ENCODE results near the gene CD99.
"Not testable (repeated sequence)": the region's sequence is repeated elsewhere in the genome, so short reads cannot be mapped to it uniquely, and the experiment has no call there.

Gene CD99

DNA sequence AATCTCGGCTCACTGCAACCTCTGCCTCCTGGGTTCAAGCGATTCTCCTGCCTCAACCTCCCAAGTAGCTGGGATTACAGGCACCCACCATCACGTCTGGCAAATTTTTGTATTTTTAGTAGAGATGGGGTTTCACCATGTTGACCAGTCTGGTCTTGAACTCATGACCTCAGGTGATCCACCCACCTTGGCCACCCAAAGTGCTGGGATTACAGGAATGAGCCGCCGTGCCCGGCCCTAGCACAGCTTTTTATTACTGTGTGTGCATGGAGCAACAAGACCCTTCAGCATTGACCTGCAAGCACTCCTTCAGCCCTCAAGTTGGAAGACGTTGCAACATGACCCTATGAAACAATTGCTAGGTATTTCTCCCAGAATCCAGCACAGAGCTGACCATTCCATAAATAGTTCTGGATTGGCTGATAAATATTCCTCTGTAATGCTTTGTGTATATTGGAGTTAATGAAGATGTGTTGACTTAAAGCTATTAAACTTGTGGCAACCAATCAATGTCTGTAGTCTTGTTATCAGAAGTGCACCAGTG lies 15.4 kb upstream of the CD99 start:
- H3K27ac ChIP-seq (ENCODE audit: insufficient read depth, low read depth, low read length, poor library complexity, severe bottlenecking); H3K27me3 ChIP-seq (ENCODE audit: control insufficient read depth, insufficient read depth, low read length, poor library complexity, severe bottlenecking); H3K36me3 ChIP-seq (ENCODE audit: control insufficient read depth, insufficient read depth, low read length); H3K4me1 ChIP-seq (ENCODE audit: control insufficient read depth, insufficient read depth, low read length); H3K4me3 ChIP-seq (ENCODE audit: insufficient read depth, low read depth, low read length); H3K9me3 ChIP-seq (ENCODE audit: control insufficient read depth, low read length): not testable (repeated sequence)
- WGBS, 2 experiments: 87 to 88% methylated on average over 6 of the region's 7 CpGs

DNA sequence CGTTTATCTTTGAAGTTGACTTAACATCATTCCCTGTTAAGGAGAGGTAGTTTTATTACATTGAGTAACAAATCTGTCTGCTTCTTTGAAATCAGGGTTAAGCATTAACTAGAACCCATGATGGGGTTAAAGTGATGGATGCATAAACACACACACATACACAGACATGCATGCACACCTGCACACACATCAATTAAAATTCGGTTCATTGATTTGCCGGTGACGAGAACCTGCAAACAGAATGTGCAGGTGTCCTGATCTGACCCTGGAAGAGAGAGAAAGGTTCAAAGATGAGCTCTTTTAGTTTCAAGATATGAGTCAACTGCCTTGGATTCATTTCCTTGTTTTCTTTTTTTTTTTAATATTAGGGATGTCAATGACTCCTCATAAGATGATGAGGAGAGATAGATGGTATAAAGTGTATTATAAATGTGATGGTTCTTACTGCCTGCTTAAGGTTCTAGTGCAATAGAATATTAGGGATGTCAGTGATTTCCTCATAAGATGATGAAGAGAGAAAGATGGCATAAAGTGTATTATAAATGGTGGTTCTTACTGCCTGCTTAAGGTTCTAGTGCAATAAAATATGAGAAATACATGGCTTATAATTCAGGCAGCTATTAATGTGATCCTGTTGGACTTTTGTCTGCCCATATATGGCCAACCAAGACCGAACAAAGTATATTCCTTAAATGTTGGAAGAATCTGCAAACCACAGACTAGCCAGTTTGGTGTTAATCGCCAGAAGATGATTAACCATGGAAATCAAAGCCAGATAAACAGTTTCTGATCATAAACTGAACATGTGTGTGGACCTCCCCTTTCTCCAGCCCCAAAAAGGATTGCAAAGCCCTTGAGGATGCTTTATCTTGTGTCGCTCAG lies 14.1 kb upstream of the CD99 start:
- H3K27me3 ChIP-seq (ENCODE audit: control insufficient read depth, insufficient read depth, low read length, poor library complexity, severe bottlenecking): no peaks in the 10 kb centered on the region
- no peaks in the 10 kb centered on the region for H3K9me3 ChIP-seq (ENCODE audit: control insufficient read depth, low read length)
- no peak overlapping the region for H3K27ac ChIP-seq (ENCODE audit: insufficient read depth, low read depth, low read length, poor library complexity, severe bottlenecking)
- H3K36me3 ChIP-seq (ENCODE audit: control insufficient read depth, insufficient read depth, low read length): no peaks in the 10 kb centered on the region
- no peaks in the 10 kb centered on the region for H3K4me1 ChIP-seq (ENCODE audit: control insufficient read depth, insufficient read depth, low read length)
- no peak overlapping the region for H3K4me3 ChIP-seq (ENCODE audit: insufficient read depth, low read depth, low read length)
- WGBS, 2 experiments: 92 to 96% methylated on average over 7 of the region's 7 CpGs

DNA sequence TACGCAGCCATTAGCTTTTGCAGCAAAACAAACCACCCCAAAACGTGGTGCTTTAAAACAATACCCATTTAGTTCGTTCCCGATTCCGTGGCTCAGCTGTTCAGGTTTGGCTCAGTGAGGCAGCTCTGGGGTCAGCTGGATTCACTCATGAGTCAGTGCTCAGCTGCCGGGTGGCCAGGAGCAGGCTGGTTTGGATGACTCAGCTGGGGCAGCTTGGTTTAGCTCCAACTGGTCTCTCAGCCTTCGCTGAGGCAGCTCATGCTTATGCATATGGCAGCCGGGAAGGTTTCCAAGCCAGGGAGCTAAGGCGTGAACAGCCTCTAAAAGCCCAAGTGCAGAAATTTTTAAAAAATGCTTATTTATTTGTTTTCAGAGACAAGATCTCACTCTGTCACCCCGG lies 13.3 kb upstream of the CD99 start:
- Histone ChIP-seq H3K27ac (ENCODE audit: insufficient read depth, low read depth, low read length, poor library complexity, severe bottlenecking) (no peak overlapping the region), H3K9me3 (ENCODE audit: control insufficient read depth, low read length) (no peaks in the 10 kb centered on the region), H3K4me3 (ENCODE audit: insufficient read depth, low read depth, low read length) (no peak overlapping the region), H3K27me3 (ENCODE audit: control insufficient read depth, insufficient read depth, low read length, poor library complexity, severe bottlenecking) (no peaks in the 10 kb centered on the region), H3K36me3 (ENCODE audit: control insufficient read depth, insufficient read depth, low read length) (no peaks in the 10 kb centered on the region), H3K4me1 (ENCODE audit: control insufficient read depth, insufficient read depth, low read length) (no peaks in the 10 kb centered on the region)
- 86 to 87% methylated on average over 10 of the region's 10 CpGs for WGBS, 2 experiments

DNA sequence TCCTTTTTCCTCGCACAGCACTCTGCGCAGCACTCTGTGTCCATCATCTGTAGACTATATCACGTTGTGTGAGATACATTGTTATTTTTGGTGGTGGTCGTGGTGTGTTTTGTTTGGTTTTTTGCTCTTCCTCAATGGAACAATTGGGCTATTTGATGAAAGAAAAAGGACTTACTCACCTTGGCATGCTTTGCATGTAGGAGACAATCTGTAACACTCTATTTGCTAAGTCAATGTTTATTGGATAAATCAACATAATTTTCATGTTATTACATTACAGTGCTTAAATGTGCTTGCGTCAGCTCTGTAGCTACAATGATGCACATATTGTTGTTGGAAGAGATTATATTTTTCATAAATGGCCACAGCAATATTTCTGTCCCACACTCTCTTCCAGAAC lies 12.5 kb upstream of the CD99 start:
- Histone ChIP-seq H3K27me3 (ENCODE audit: control insufficient read depth, insufficient read depth, low read length, poor library complexity, severe bottlenecking) (no peaks in the 10 kb centered on the region), H3K36me3 (ENCODE audit: control insufficient read depth, insufficient read depth, low read length) (no peaks in the 10 kb centered on the region), H3K27ac (ENCODE audit: insufficient read depth, low read depth, low read length, poor library complexity, severe bottlenecking) (no peak overlapping the region), H3K4me3 (ENCODE audit: insufficient read depth, low read depth, low read length) (no peak overlapping the region), H3K4me1 (ENCODE audit: control insufficient read depth, insufficient read depth, low read length) (no peaks in the 10 kb centered on the region), H3K9me3 (ENCODE audit: control insufficient read depth, low read length) (no peaks in the 10 kb centered on the region)
- 92 to 93% methylated on average over 4 to 5 of the region's 5 CpGs for WGBS, 2 experiments

DNA sequence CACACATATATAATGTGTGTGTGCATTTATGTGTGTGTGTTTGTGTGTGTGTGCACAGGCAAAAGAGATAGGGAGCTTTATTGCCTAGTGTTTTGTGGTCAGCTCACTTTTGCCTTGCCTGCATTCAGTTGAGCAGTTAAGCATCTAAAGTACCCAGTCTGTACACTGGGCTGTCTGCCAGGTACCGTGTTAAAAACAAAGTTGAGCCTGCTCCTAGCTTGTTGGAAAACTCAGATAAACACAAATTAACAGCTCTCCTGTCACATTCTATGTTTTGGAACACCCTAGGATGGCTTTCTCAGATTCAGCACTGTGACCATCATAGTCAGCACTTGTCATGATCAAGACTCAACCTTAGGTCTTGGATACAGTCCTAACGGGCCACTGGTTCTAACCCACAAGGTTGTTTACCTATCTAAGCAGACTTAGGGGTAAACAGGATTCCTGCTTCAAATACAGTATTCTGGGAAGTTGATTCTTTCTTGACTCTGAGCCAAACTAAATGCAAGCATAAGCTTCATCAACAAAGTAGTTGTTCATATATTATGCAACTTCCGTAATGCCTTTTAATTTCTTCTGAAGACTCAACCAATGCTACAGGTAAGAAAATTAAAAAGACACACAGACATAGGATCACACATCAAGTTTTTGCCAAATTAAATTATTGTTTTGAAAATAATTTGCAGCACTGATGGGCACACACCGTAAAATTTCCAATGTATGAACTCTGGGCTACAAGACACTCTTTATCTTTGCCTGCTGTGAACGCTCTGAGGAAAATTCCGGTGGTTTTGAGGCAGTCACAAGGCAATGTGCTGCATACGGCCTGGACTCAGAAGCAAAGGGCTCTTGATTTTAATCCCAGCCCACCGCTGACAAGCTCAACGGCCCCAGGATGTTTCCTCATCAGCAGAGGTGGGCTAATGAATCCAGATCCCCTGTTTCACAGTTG lies 11.3 kb upstream of the CD99 start:
- no peak overlapping the region for H3K4me3 ChIP-seq (ENCODE audit: insufficient read depth, low read depth, low read length)
- 93 to 95% methylated on average over 9 of the region's 9 CpGs for WGBS, 2 experiments
- H3K4me1 ChIP-seq (ENCODE audit: control insufficient read depth, insufficient read depth, low read length): no peaks in the 10 kb centered on the region
- H3K27me3 ChIP-seq (ENCODE audit: control insufficient read depth, insufficient read depth, low read length, poor library complexity, severe bottlenecking): no peaks in the 10 kb centered on the region
- H3K36me3 ChIP-seq (ENCODE audit: control insufficient read depth, insufficient read depth, low read length): no peaks in the 10 kb centered on the region
- no peak overlapping the region for H3K27ac ChIP-seq (ENCODE audit: insufficient read depth, low read depth, low read length, poor library complexity, severe bottlenecking)
- no peaks in the 10 kb centered on the region for H3K9me3 ChIP-seq (ENCODE audit: control insufficient read depth, low read length)

DNA sequence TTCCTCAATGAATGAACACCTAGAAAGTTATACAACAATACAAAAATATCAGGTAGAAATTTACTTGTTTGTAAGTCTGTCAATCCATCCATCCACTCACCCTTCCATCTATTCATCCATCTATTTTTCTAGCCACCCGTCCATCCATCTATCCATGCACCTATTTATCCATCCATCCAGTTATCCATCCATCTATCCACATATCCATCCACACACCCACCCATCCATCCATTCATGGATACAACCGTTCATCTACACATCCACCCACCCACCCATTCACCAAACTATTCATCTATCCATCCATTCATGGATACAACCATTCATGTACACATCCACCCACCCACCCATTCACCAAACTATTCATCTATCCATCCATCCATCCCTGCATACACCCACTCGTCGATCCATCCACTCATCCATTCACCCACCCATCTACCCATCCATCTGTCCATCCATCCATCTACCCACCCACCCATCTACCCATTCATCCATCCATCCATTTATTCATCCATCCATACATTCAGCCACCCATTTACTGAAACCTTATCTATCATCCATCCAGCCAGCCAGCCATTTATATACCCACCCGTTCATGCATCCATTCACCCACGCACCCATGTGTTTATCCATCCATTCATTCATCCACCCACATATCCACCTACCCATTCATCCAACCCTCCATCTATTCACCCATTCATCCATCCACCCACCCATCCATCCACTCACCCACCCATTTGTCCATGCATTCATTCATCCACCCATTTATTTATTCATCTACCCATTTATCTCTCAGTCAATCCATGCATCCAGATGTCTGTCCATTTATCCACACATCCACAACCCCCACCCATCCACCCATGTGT lies 10.4 kb upstream of the CD99 start:
- H3K27me3 ChIP-seq (ENCODE audit: control insufficient read depth, insufficient read depth, low read length, poor library complexity, severe bottlenecking): no peaks in the 10 kb centered on the region
- no peak overlapping the region for H3K27ac ChIP-seq (ENCODE audit: insufficient read depth, low read depth, low read length, poor library complexity, severe bottlenecking)
- no peaks in the 10 kb centered on the region for H3K4me1 ChIP-seq (ENCODE audit: control insufficient read depth, insufficient read depth, low read length)
- no peaks in the 10 kb centered on the region for H3K36me3 ChIP-seq (ENCODE audit: control insufficient read depth, insufficient read depth, low read length)
- no peak overlapping the region for H3K4me3 ChIP-seq (ENCODE audit: insufficient read depth, low read depth, low read length)
- 93% methylated on average over 6 of the region's 6 CpGs for WGBS, 2 experiments
- no peaks in the 10 kb centered on the region for H3K9me3 ChIP-seq (ENCODE audit: control insufficient read depth, low read length)

DNA sequence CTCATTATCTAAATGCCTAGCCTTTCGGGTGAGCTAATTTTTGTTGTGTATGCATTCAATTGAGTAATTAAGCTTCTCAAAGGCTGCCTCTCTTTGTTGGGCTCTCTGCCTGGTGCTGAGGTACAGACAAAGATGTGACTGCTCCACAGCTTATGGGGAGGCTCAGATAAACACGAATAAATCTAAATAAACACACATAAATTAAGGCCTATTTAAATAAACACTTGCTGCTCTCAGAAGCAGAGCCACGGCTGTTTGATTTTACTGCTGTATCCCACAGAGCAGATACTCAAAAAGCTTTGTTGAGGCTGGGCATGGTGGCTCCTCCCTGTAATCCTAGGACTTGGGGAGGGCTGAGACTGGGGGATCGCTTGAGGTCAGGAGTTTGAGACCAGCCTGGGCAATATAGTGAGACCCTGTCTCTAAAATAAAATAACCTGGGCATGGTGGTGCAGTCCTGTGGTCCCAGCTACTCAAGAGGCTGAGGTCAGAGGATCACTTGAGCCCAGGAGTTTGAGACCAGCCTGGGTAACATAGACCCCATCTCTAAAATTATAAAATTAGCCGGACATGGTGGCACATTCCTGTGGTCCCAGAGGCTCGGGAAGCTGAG lies 8.4 kb upstream of the CD99 start:
- no peaks in the 10 kb centered on the region for H3K27me3 ChIP-seq (ENCODE audit: control insufficient read depth, insufficient read depth, low read length, poor library complexity, severe bottlenecking)
- WGBS, 2 experiments: 73 to 79% methylated on average over 6 of the region's 6 CpGs
- H3K9me3 ChIP-seq (ENCODE audit: control insufficient read depth, low read length): no peaks in the 10 kb centered on the region
- no peaks in the 10 kb centered on the region for H3K36me3 ChIP-seq (ENCODE audit: control insufficient read depth, insufficient read depth, low read length)
- H3K4me1 ChIP-seq (ENCODE audit: control insufficient read depth, insufficient read depth, low read length): no peaks in the 10 kb centered on the region
- no peak overlapping the region for H3K4me3 ChIP-seq (ENCODE audit: insufficient read depth, low read depth, low read length)
- H3K27ac ChIP-seq (ENCODE audit: insufficient read depth, low read depth, low read length, poor library complexity, severe bottlenecking): no peak overlapping the region

DNA sequence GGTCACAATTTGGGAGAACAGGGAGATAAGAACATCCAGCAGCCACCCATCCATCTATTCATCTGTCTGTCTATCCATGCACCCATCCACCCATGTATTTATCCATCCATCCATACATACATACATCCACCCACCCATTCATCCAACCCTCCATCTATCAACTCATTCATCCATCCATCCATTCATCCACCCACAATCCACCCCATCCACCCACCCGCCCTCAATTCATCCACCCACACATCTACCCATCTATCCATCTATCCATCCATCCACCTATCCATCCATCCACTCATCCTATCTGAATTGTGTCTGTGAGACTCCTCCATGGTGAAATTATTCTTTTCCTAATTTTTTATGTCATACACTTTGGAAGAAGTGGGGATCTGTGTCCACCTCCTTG lies 6.8 kb upstream of the CD99 start:
- 89 to 92% methylated on average over 1 of the region's 1 CpG for WGBS, 2 experiments
- no peak overlapping the region for H3K27ac ChIP-seq (ENCODE audit: insufficient read depth, low read depth, low read length, poor library complexity, severe bottlenecking)

DNA sequence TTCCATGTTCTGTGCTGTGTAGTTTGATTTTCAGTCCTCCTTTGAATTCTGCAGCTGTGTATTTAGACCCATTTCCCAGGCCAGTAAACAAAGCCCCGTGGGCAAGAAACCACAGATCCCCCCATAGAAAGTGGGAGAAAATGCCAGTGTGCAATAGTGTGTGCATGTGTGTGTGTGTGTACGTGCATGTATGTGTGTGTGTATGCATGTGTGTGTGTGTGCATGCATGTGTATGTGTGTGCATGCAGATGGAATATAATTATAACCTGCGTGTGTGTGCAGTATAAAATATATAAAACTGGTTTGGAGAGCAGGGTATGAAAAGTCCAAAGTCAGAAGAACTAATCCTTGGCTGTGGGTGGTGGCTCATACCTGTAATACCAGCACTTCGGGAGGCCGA lies 5.2 kb upstream of the CD99 start:
- H3K4me1 ChIP-seq (ENCODE audit: control insufficient read depth, insufficient read depth, low read length): no peaks in the 10 kb centered on the region
- no peaks in the 10 kb centered on the region for H3K36me3 ChIP-seq (ENCODE audit: control insufficient read depth, insufficient read depth, low read length)
- H3K4me3 ChIP-seq (ENCODE audit: insufficient read depth, low read depth, low read length): no peak overlapping the region
- H3K9me3 ChIP-seq (ENCODE audit: control insufficient read depth, low read length): no peaks in the 10 kb centered on the region
- no peak overlapping the region for H3K27ac ChIP-seq (ENCODE audit: insufficient read depth, low read depth, low read length, poor library complexity, severe bottlenecking)
- WGBS, 2 experiments: 72 to 75% methylated on average over 5 of the region's 5 CpGs
- peaks cover 4% of the 10 kb centered on the region for H3K27me3 ChIP-seq (ENCODE audit: control insufficient read depth, insufficient read depth, low read length, poor library complexity, severe bottlenecking)

More for the DNA sequence above, 6.8 kb upstream of the CD99 start:
- Histone ChIP-seq H3K36me3 (ENCODE audit: control insufficient read depth, insufficient read depth, low read length) (no peaks in the 10 kb centered on the region), H3K4me1 (ENCODE audit: control insufficient read depth, insufficient read depth, low read length) (no peaks in the 10 kb centered on the region), H3K9me3 (ENCODE audit: control insufficient read depth, low read length) (no peaks in the 10 kb centered on the region), H3K27me3 (ENCODE audit: control insufficient read depth, insufficient read depth, low read length, poor library complexity, severe bottlenecking) (no peaks in the 10 kb centered on the region), H3K4me3 (ENCODE audit: insufficient read depth, low read depth, low read length) (no peak overlapping the region)
